Measurements from ENCODE around the gene CAMK2G. TPM values are rescaled to one million over a fixed set of nuclear protein-coding genes. Genes with fewer than 3 reads are reported as not detected.
A peak's percentile ranks its signal among the peaks of the same experiment; 100 is the strongest.

Gene CAMK2G
- total RNA-seq, 1 experiment from 2014 or later, result 41.4 TPM

- Histone ChIP-seq H3K27ac (ENCODE audit: low read length) (peak overlapping the region; percentile 80), H3K36me3 (ENCODE audit: control insufficient read depth, insufficient read depth, low read length) (peaks cover 6% of the 10 kb centered on the region; the same call in 1 of the 2 replicates), H3K4me1 (ENCODE audit: control insufficient read depth, insufficient read depth, low read length) (0 out of 2 replicates have a peak, but pooled peaks cover 9% of the 10 kb centered on the region), H3K9me3 (ENCODE audit: control insufficient read depth, insufficient read depth, low read depth, low read length) (no peaks in the 10 kb centered on the region), H3K4me3 (ENCODE audit: low read depth in 2 of 2, low read length in 2 of 2) (peak overlapping the region; percentile 61 to 72), H3K27me3 (ENCODE audit: control insufficient read depth, insufficient read depth, low read length) (no peaks in the 10 kb centered on the region)
- ChIA-PET POLR2A (no interaction called here), CTCF (interaction anchor here (0.7 kb wide), 2 partner anchors 34 to 1021 kb away, joined by 3 read pairs; no protein-coding TSS in a partner anchor)
- TF ChIP-seq REST (IDR thresholded peaks at IDR 0.05; ENCODE audit: insufficient read depth in 1 of 2, low read depth in 2 of 2, low read length in 1 of 2), result no peak
- TF ChIP-seq SIN3A (IDR thresholded peaks at IDR 0.05; ENCODE audit: borderline replicate concordance, insufficient read depth, low read depth, low read length), result no peak
- no peak for TF ChIP-seq TCF7L2 (IDR thresholded peaks at IDR 0.05; ENCODE audit: low read depth, low read length)
- no peak for TF ChIP-seq CTCF (IDR thresholded peaks at IDR 0.05)
- no peak for TF ChIP-seq POLR2AphosphoS5 (IDR thresholded peaks at IDR 0.05; ENCODE audit: low read depth, low read length)
- in situ Hi-C loops (cut with HindIII; ENCODE audit: low pct_unique_long_range_greater_than_20kb, low sequenced_read_pairs) (no loop called here), intact Hi-C loops (cut with micrococcal nuclease; ENCODE audit: unreplicated experiment) (no loop called here)
- peak; percentile 60 for ATAC-seq
- no TSS peak for BruUV-seq (replicated peaks)
- DNase-seq (ENCODE audit: low read depth, low spot score), result no peak
Measured at GRCh38 chr10:73810735-73811465, 63.5 kb downstream of the CAMK2G start.

- Histone ChIP-seq H3K9me3 (ENCODE audit: control insufficient read depth, insufficient read depth, low read depth, low read length) (no peaks in the 10 kb centered on the region), H3K36me3 (ENCODE audit: control insufficient read depth, insufficient read depth, low read length) (peaks cover 3% of the 10 kb centered on the region; the same call in 1 of the 2 replicates), H3K4me3 (ENCODE audit: low read depth in 2 of 2, low read length in 2 of 2) (peak overlapping the region; percentile 61 to 72), H3K27me3 (ENCODE audit: control insufficient read depth, insufficient read depth, low read length) (no peaks in the 10 kb centered on the region), H3K27ac (ENCODE audit: low read length) (peak overlapping the region; percentile 80), H3K4me1 (ENCODE audit: control insufficient read depth, insufficient read depth, low read length) (0 out of 2 replicates have a peak, but pooled peaks cover 9% of the 10 kb centered on the region)
- TF ChIP-seq POLR2AphosphoS5 (IDR thresholded peaks at IDR 0.05; ENCODE audit: low read depth, low read length) (no peak), SIN3A (IDR thresholded peaks at IDR 0.05; ENCODE audit: borderline replicate concordance, insufficient read depth, low read depth, low read length) (no peak), CTCF (IDR thresholded peaks at IDR 0.05) (no peak), TCF7L2 (IDR thresholded peaks at IDR 0.05; ENCODE audit: low read depth, low read length) (no peak), REST (IDR thresholded peaks at IDR 0.05; ENCODE audit: insufficient read depth in 1 of 2, low read depth in 2 of 2, low read length in 1 of 2) (no peak)
- CTCF ChIA-PET, result interaction anchor here (0.7 kb wide), 2 partner anchors 35 to 1020 kb away, joined by 3 read pairs; no protein-coding TSS in a partner anchor
- in situ Hi-C loops (cut with HindIII; ENCODE audit: low pct_unique_long_range_greater_than_20kb, low sequenced_read_pairs) (no loop called here), intact Hi-C loops (cut with micrococcal nuclease; ENCODE audit: unreplicated experiment) (no loop called here)
- no TSS peak for BruUV-seq (replicated peaks)
- DNase-seq (ENCODE audit: low read depth, low spot score), result no peak
- POLR2A ChIA-PET, result no interaction called here
- ATAC-seq, result no peak
Measured at GRCh38 chr10:73810358-73810734, 64.0 kb downstream of the CAMK2G start.

Measured in Panc1 (cell line).